Activated naive CD4-positive, alpha-beta T cell treated with Interleukin-2 at 50 U/mL for 16 hours (primary cell): ENCODE results near the gene TUBB3.
A peak's percentile ranks its signal among the peaks of the same experiment; 100 is the strongest.
"Not testable (repeated sequence)": the region's sequence is repeated elsewhere in the genome, so short reads cannot be mapped to it uniquely, and the experiment has no call there.

Experiments
- DNase-seq: peaks from one replicate; pipeline ENCODE4 v3.0.0-alpha.2; 2020

Gene TUBB3

DNA sequence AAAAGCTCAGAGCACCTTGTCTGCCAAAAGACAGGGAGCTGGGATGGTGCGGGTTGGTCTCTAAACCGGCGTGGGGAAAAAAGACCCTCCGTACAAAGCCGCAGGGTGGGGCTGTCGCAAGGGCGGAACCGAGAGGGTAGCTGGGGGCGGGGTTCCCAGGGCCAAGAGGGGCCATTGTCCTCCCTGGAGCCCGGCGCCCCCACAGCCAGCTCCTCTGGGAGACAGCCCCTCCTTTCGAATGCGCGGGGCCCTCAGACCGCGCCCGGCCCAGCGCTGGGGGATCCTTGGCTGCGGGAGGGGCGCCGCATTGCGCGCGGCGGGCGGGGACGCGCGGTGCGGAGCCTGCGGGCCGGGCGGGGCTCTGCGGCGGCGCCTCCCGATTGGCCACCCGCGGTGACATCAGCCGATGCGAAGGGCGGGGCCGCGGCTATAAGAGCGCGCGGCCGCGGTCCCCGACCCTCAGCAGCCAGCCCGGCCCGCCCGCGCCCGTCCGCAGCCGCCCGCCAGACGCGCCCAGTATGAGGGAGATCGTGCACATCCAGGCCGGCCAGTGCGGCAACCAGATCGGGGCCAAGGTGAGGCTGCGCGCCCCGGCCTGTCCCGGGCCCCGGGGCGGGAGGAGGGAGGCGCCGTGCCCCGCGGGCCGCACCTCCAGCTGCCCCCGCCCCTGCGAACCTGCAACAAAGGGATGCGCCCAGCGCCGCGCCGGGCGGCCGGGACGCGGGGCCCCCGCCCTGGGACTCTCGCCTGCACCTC lies at the start of gene TUBB3:
Gene TUBB3 (plus strand): TSS at position 459 of the 756 bp plus-strand sequence. CDS start 60 bp downstream, at position 519.
- DNase-seq: peak; percentile 51

GRCh38 chr16:89873972-89874689 lies 49.0 kb upstream of the TUBB3 start:
- peak; percentile 95 for DNase-seq

DNA sequence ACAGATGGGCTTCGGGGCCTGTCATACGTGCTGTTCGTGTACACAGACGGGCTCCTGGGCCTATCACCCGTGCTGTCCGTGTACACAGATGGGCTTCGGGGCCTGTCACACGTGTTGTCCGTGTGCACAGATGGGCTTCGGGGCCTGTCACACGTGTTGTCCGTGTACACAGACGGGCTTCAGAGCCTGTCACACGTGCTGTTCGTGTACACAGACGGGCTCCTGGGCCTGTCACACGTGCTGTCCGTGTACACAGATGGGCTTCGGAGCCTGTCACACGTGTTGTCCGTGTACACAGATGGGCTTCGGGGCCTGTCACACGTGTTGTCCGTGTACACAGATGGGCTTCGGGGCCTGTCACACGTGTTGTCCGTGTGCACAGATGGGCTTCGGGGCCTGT lies 44.0 kb upstream of the TUBB3 start:
- DNase-seq: not testable (repeated sequence)

- no peak for DNase-seq
These were observed 42.4 kb upstream of the TUBB3 start for GRCh38 chr16:89880477-89881367.

- no peak for DNase-seq
These were observed 41.8 kb upstream of the TUBB3 start for GRCh38 chr16:89881368-89881730.

DNA sequence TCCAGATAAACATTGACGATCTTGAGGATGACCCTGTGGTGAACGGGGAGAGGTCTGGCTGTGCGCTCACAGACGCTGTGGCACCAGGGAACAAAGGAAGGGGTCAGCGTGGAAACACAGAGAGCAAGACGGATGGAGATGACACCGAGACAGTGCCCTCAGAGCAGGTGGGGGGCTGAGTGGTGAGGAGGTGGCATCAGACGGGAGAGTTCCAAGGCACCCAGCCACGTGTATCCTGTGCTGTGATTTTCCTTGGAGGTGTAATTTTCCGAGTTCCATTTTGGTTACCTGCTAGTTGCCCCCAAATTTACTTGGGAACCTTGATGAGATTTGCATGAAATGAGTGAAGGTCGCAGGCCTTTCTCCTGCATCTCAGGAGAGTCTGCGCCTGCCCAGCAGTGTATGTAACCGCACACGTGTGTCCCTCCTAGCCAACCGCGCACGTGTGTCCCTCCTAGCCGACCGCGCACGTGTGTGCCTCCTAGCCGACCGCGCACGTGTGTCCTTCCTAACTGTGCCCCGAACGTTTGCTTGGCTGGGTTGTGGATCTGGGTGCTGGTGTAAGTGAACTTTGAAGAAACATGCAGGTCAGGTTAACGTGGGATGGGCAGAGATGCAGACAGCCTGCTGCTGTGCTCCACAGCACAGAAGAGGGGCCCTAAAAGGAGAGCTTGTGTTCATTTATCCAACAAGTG lies 39.6 kb upstream of the TUBB3 start:
- DNase-seq: no peak

DNA sequence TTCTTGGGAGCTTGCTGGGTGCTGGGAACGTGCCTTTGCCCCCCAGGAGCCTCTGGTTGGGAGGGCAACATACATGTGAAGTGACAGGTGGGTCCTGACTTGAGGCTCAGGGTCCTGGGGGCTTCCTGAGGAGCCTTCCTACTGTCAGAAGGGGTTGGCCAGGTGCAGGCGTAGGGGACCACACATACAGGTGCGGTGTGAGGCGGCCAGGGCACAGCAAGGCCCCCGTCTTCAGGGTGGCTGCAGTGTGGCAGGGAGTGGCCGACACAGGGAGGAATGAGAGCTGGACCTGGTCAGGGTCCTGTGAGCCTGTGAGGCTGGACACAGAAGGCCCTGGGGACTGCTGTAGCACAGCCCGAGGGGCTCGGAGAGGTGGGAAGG lies 39.1 kb upstream of the TUBB3 start:
- DNase-seq: no peak

DNA sequence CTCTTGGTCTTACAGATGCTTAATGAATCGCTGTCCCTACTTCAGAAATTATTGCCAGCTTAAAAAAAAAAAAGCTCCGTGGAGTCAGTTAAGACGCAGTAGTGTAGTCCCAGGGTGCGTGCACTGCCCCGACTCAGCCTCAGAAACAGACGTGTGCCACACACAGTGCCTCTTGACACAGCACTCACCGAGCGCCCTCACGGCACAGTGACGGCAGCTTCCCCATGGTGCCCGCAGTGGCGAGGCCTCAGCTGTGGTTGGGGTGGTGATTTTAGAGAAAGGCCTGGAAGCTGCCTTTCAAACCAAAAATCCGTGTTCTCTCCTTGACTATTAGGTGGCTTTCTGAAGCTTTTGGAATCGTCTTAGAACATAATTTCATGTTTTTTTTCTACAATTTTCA lies 35.9 kb upstream of the TUBB3 start:
- no peak for DNase-seq

- DNase-seq: peak; percentile 46
These were observed 32.9 kb upstream of the TUBB3 start for GRCh38 chr16:89890200-89890599.

GRCh38 chr16:89890886-89891657 lies 32.1 kb upstream of the TUBB3 start:
- DNase-seq: no peak

DNA sequence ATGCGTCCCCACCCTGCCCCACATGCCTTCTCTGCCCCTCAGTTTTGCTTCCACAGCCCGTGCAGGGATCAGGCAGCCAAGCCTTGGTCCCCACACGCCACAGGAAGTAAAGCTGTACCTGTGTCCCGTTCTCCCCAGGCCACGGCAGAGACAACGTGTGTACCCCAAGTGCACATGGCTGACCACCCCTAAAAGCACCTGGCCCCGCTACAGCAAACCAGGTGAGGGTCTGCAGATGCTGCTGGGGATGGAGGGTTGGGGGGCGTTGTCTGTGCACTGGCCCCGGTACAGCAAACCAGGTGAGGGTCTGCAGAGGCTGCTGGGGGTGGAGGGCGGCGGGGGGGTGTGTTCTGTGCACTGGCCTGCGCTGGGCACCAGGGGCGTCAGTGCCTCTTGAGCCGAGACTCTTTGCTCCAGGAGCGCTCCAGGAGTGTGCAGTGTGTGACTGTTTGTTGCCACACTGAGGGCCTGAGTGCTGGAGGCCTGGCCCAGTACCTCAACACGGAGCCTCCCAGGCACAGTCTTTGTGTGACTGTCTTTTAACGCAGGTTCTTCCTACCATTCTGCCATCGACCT lies 31.0 kb upstream of the TUBB3 start:
- no peak for DNase-seq

DNA sequence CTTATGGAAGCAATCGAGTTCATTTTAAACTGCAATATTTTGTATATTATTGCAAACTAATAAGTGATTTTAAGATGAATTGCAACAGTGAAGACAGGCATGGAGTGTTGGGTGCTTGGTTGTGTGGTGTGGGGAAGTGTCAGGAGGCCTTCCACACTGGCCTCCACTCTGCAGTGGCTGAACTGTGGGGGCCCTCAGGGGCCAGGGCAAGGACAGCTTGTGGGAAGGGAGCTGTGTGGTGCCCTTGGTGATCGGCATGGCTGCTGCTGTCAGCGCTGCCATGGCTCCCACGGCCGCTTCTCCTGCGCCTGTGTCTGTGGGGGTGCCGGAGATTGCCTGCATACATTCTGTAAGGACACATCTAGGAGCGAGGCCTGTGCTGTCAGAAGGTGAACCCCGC lies 30.5 kb upstream of the TUBB3 start:
- no peak for DNase-seq

DNA sequence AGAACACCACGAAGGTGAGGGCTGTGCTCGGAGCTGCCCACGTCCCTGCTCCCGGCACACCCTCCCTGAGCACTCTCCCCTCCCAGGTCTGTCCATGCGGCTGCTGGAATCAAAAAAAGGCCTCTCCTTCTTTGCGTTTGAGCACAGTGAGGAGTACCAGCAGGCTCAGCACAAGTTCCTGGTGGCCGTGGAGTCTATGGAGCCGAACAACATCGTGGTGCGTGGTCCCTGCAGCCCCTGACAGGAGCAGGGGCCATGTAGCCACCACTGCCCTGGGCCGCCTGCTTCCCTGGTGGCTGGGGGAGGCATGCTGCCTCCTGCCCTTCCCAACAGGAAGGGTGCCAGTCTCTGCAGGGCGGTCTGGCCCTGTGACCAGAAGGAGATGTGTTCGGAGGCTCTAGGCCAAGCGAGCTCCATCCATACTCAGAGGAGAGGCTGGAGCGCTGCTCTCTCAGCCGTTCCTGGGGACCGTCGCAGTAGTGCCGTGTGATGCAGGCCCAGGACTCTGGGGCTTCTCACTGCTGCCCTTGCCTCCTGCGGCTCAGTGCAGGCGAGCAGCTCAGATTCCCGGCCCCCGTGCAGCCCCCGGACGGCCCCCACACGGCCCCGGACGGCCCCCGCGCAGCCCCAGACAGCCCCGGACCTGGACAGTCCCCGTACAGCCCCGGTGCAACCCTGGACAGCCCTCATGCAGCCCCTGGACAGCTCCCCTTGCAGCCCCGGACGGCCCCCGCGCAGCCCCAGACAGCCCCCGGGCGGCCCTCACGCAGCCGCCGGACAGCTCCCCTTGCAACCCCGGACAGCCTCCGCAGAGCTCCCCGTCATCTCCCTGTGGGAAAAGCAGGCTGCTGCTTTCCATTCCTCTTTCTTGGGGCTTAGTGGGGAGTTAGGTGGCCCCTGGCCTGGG lies 29.2 kb upstream of the TUBB3 start:
- DNase-seq: no peak

DNA sequence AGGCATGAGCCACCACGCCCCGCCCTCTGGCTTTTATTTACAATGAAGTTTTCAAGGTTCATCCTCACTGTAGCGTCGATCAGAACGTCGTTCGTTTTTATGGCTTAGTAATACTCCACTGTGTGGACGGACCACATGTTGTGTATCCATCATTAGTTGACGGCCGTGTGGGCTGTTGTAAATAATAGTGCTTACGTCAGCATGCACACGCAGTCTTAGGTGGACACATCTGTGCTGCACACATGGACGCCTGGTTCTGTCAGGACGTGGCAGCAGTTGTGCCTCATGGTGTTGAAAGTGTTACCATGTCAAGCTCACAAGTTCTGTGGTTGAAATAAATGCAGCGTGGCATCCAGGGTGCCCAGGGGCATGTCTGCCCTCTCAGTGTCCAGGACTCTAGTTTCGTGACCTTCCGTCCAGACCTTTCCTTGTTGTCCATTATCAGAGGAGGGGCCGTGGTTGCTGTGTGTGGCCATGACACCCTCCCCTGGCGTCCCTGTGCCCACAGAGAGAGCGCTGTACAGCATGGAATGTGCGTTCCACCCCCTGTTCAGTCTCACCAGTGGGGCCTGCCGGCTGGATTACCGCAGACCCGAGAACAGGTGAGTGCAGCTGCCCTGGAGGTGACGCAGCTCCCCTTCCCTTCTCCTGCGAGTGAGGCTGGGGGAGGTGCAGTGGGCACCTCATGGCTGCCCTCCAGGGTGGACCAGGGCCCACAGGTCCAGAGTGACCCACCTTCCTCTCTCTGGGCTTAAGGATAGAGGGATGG lies 27.5 kb upstream of the TUBB3 start:
- no peak for DNase-seq

GRCh38 chr16:89897204-89897603 lies 25.9 kb upstream of the TUBB3 start:
- DNase-seq: no peak

GRCh38 chr16:89898201-89898967 lies 24.8 kb upstream of the TUBB3 start:
- DNase-seq: no peak

- no peak for DNase-seq
These were observed 23.2 kb upstream of the TUBB3 start for GRCh38 chr16:89899879-89900481.

- no peak for DNase-seq
These were observed 22.3 kb upstream of the TUBB3 start for GRCh38 chr16:89900885-89901284.

DNA sequence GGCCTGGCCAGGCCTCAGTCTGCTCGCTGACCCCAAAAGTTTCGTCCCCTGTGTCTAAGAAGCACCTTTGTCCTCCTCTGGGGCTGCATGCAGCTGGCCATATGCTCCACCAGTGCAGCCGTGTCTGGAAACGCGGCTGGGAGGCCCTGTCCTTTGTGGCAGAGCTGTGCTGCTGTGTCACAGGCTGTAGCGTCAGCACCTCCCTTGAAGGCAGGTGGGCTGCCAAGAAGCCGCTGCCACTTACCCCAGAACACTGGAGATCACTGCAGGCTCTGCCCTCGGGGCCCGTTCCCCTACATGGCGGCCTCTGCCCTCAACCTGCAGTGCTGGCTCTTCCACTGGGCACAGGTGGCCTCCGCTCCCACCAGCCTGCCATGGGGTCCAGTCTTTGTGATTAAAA lies 20.2 kb upstream of the TUBB3 start:
- no peak for DNase-seq
